Fibroblast of the aortic adventitia (primary cell): ENCODE data around the gene KCNQ2. TPM values are rescaled to one million over a fixed set of nuclear protein-coding genes. Genes with fewer than 3 reads are reported as not detected.

Experiments used
- DNase-seq: peaks from one replicate; pipeline ENCODE4 v3.0.0-alpha.2; 2010; ENCODE audit warnings: low read depth
- H3K4me3 ChIP-seq: 2 replicates; pipeline ENCODE4 v1.5.1; 2011; ENCODE audit warnings: low read depth, mild to moderate bottlenecking, control low read depth, low read length, moderate library complexity
- CTCF ChIP-seq: IDR thresholded peaks from 2 replicates; pipeline ENCODE4 v1.5.1; 2011; ENCODE audit warnings: mild to moderate bottlenecking, low read length, control low read depth, inconsistent platforms; ENCODE audit not compliant: insufficient read depth
- total RNA-seq: library from RNA; depleted of rRNA; stranded (reverse); fragments of >200 nt; gene quantifications from 2 replicates; pipeline ENCODE4 v1.2.3, GENCODE V29; 2012; ENCODE audit warnings: low replicate concordance

Gene KCNQ2
- total RNA-seq, 1 donor: not detected

GRCh38 chr20:63359937-63360849, 112.3 kb downstream of the KCNQ2 start:
- DNase-seq: no peak
- TF ChIP-seq CTCF: no peak
- H3K4me3 ChIP-seq: no peak overlapping the region

- no peak overlapping the region for H3K4me3 ChIP-seq
- TF ChIP-seq CTCF: no peak
- no peak for DNase-seq
Measured at GRCh38 chr20:63359164-63359934, 113.1 kb downstream of the KCNQ2 start.

- no peak for TF ChIP-seq CTCF
- DNase-seq: no peak
- H3K4me3 ChIP-seq: no peak overlapping the region
Measured at GRCh38 chr20:63357921-63358905, 114.2 kb downstream of the KCNQ2 start.

GRCh38 chr20:63356931-63357879, 115.2 kb downstream of the KCNQ2 start:
- TF ChIP-seq CTCF: no peak
- H3K4me3 ChIP-seq: no peak overlapping the region
- DNase-seq: no peak

- no peak for TF ChIP-seq CTCF
- no peak overlapping the region for H3K4me3 ChIP-seq
- no peak for DNase-seq
Measured at GRCh38 chr20:63356511-63356910, 115.9 kb downstream of the KCNQ2 start.
